Neural cell (in vitro differentiated cells): ENCODE results near the gene RAPGEF3. TPM values are rescaled to one million over a fixed set of nuclear protein-coding genes. Genes with fewer than 3 reads are reported as not detected.

Source experiments
- H2AFZ ChIP-seq: fragments of 200-600, 300-800 bp; sonication (generic), shearing (Covaris generic); 2 replicates; pipeline ENCODE4 v1.6.0; 2014; ENCODE audit warnings: low read depth, mild to moderate bottlenecking, antibody characterized with exemption, low read length, moderate library complexity
- H3F3A ChIP-seq: fragments of 200-600 bp; shearing (Covaris generic); 2 replicates; pipeline ENCODE4 v1.6.1; 2016; ENCODE audit warnings: mild to moderate bottlenecking, moderate library complexity, mixed read lengths, antibody characterized with exemption, low read length; ENCODE audit not compliant: insufficient read depth, poor library complexity, severe bottlenecking
- H3K27ac ChIP-seq: fragments of 200-600, 300-800 bp; sonication (generic), shearing (Covaris generic); 2 replicates; pipeline ENCODE4 v1.5.1; 2014; ENCODE audit warnings: mild to moderate bottlenecking, low read length, moderate library complexity
- H3K27me3 ChIP-seq: fragments of 300-800, 200-600 bp; sonication (generic), shearing (Covaris generic); 2 replicates; pipeline ENCODE4 v1.6.0; 2014; ENCODE audit warnings: mild to moderate bottlenecking, low read depth, low read length, moderate library complexity; ENCODE audit not compliant: insufficient read depth
- H3K36me3 ChIP-seq: fragments of 300-800, 200-600 bp; sonication (generic), shearing (Covaris generic); 2 replicates; pipeline ENCODE4 v1.5.1; 2014; ENCODE audit warnings: mild to moderate bottlenecking, antibody characterized with exemption, low read length, moderate library complexity; ENCODE audit not compliant: insufficient read depth
- H3K4me2 ChIP-seq: fragments of 300-800, 200-600 bp; sonication (generic), shearing (Covaris generic); 2 replicates; pipeline ENCODE4 v1.6.0; 2014; ENCODE audit warnings: mild to moderate bottlenecking, low read length
- H3K4me3 ChIP-seq: fragments of 300-800, 200-600 bp; sonication (generic), shearing (Covaris generic); 2 replicates; pipeline ENCODE4 v1.5.1; 2014; ENCODE audit warnings: mild to moderate bottlenecking, low read length, moderate library complexity
- H3K79me2 ChIP-seq: fragments of 200-600 bp; shearing (Covaris generic); replicated peaks from 2 replicates; pipeline ENCODE4 v1.6.0; 2014; ENCODE audit warnings: mild to moderate bottlenecking, low read length, moderate library complexity; ENCODE audit not compliant: insufficient read depth
- H3K9ac ChIP-seq: fragments of 300-800, 200-600 bp; sonication (generic), shearing (Covaris generic); 2 replicates; pipeline ENCODE4 v1.6.1; 2016; ENCODE audit warnings: mild to moderate bottlenecking, low read length, mixed read lengths
- H3K9me2 ChIP-seq: fragments of 200-600 bp; shearing (Covaris generic); 2 replicates; pipeline ENCODE4 v1.6.1; 2016; ENCODE audit warnings: mild to moderate bottlenecking, low read length, mixed read lengths; ENCODE audit not compliant: insufficient read depth
- H3K9me3 ChIP-seq: fragments of 200-600, 300-800 bp; sonication (generic), shearing (Covaris generic); 2 replicates; pipeline ENCODE4 v1.6.1; 2016; ENCODE audit warnings: mild to moderate bottlenecking, mixed run types, low read length, moderate library complexity, mixed read lengths
- H4K20me1 ChIP-seq: fragments of 200-600 bp; shearing (Covaris generic); 2 replicates; pipeline ENCODE4 v1.6.1; 2016; ENCODE audit warnings: mild to moderate bottlenecking, mixed run types; ENCODE audit not compliant: insufficient read depth
- EP300 ChIP-seq: fragments of 450-650 bp; conservative IDR thresholded peaks from 2 replicates; pipeline ENCODE4 v1.6.1; 2014; ENCODE audit warnings: antibody characterized with exemption, mild to moderate bottlenecking, moderate library complexity; ENCODE audit not compliant: poor library complexity, severe bottlenecking
- EZH2 ChIP-seq: fragments of 200-600, 300-800 bp; shearing (Covaris generic), sonication (generic); IDR thresholded peaks from 2 replicates; pipeline ENCODE4 v1.6.1; 2014; ENCODE audit warnings: antibody characterized with exemption, low read length, borderline replicate concordance, mild to moderate bottlenecking; ENCODE audit not compliant: insufficient read depth, poor library complexity, severe bottlenecking
- MXI1 ChIP-seq: fragments of 450-650 bp; conservative IDR thresholded peaks from 2 replicates; pipeline ENCODE4 v1.6.1; 2014; ENCODE audit warnings: antibody characterized with exemption, mild to moderate bottlenecking; ENCODE audit not compliant: poor library complexity, severe bottlenecking
- POLR2AphosphoS5 ChIP-seq: IDR thresholded peaks from 2 replicates; pipeline ENCODE4 v1.6.1; 2012
- RAD21 ChIP-seq: fragments of 450-650 bp; conservative IDR thresholded peaks from 2 replicates; pipeline ENCODE4 v1.6.1; 2014; ENCODE audit warnings: antibody characterized with exemption, mild to moderate bottlenecking, moderate library complexity
- SMC3 ChIP-seq: fragments of 450-650 bp; conservative IDR thresholded peaks from 2 replicates; pipeline ENCODE4 v1.6.1; 2014; ENCODE audit warnings: antibody characterized with exemption, mild to moderate bottlenecking, moderate library complexity; ENCODE audit not compliant: poor library complexity
- TAF1 ChIP-seq: IDR thresholded peaks from 2 replicates; pipeline ENCODE4 v1.6.1; 2012; ENCODE audit warnings: low read depth
- polyA plus RNA-seq: library from polyadenylated mRNA; depleted of rRNA; stranded (reverse); fragments of >200 nt; gene quantifications from 2 replicates; pipeline ENCODE4 v1.2.3, GENCODE V29; 2014
- TF ChIP-seq, protein P1 (sequence below): IDR thresholded peaks from 2 replicates; pipeline ENCODE4 v1.6.1; 2012; ENCODE audit warnings: borderline replicate concordance
- TF ChIP-seq, protein P2 (sequence below): fragments of 450-650 bp; IDR thresholded peaks from 2 replicates; pipeline ENCODE4 v1.5.1; 2014; ENCODE audit warnings: antibody characterized with exemption, mild to moderate bottlenecking, moderate library complexity; ENCODE audit not compliant: poor library complexity, severe bottlenecking

RAPGEF3 gene
- polyA plus RNA-seq, 1 donor from 2014 or later, result 1.5 TPM

- H2AFZ ChIP-seq, result no peak overlapping the region
- no peaks in the 10 kb centered on the region for H3K27me3 ChIP-seq
- no peak overlapping the region for H3K9ac ChIP-seq
- H4K20me1 ChIP-seq, result no peaks in the 10 kb centered on the region
- no peak overlapping the region for H3K27ac ChIP-seq
- H3K36me3 ChIP-seq, result peaks cover 18% of the 10 kb centered on the region
- TF ChIP-seq POLR2AphosphoS5 (no peak), RAD21 (no peak), EP300 (no peak), SMC3 (no peak), TAF1 (no peak), EZH2 (no peak)
- TF ChIP-seq, protein P1, sequence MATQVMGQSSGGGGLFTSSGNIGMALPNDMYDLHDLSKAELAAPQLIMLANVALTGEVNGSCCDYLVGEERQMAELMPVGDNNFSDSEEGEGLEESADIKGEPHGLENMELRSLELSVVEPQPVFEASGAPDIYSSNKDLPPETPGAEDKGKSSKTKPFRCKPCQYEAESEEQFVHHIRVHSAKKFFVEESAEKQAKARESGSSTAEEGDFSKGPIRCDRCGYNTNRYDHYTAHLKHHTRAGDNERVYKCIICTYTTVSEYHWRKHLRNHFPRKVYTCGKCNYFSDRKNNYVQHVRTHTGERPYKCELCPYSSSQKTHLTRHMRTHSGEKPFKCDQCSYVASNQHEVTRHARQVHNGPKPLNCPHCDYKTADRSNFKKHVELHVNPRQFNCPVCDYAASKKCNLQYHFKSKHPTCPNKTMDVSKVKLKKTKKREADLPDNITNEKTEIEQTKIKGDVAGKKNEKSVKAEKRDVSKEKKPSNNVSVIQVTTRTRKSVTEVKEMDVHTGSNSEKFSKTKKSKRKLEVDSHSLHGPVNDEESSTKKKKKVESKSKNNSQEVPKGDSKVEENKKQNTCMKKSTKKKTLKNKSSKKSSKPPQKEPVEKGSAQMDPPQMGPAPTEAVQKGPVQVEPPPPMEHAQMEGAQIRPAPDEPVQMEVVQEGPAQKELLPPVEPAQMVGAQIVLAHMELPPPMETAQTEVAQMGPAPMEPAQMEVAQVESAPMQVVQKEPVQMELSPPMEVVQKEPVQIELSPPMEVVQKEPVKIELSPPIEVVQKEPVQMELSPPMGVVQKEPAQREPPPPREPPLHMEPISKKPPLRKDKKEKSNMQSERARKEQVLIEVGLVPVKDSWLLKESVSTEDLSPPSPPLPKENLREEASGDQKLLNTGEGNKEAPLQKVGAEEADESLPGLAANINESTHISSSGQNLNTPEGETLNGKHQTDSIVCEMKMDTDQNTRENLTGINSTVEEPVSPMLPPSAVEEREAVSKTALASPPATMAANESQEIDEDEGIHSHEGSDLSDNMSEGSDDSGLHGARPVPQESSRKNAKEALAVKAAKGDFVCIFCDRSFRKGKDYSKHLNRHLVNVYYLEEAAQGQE, result no peak
- TF ChIP-seq, protein P2, sequence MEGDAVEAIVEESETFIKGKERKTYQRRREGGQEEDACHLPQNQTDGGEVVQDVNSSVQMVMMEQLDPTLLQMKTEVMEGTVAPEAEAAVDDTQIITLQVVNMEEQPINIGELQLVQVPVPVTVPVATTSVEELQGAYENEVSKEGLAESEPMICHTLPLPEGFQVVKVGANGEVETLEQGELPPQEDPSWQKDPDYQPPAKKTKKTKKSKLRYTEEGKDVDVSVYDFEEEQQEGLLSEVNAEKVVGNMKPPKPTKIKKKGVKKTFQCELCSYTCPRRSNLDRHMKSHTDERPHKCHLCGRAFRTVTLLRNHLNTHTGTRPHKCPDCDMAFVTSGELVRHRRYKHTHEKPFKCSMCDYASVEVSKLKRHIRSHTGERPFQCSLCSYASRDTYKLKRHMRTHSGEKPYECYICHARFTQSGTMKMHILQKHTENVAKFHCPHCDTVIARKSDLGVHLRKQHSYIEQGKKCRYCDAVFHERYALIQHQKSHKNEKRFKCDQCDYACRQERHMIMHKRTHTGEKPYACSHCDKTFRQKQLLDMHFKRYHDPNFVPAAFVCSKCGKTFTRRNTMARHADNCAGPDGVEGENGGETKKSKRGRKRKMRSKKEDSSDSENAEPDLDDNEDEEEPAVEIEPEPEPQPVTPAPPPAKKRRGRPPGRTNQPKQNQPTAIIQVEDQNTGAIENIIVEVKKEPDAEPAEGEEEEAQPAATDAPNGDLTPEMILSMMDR, result no peak
- no peaks in the 10 kb centered on the region for H3K79me2 ChIP-seq
- no peaks in the 10 kb centered on the region for H3K9me2 ChIP-seq
- no peaks in the 10 kb centered on the region for H3K9me3 ChIP-seq
- H3K4me2 ChIP-seq, result no peak overlapping the region
- no peaks in the 10 kb centered on the region for H3F3A ChIP-seq
- no peak overlapping the region for H3K4me3 ChIP-seq
These were observed 27.4 kb upstream of the RAPGEF3 start for GRCh38 chr12:47785887-47786661.

- Histone ChIP-seq H3K27ac (no peak overlapping the region), H3K36me3 (peaks cover 18% of the 10 kb centered on the region), H2AFZ (no peak overlapping the region), H3K27me3 (no peaks in the 10 kb centered on the region), H3K4me3 (no peak overlapping the region), H3K79me2 (no peaks in the 10 kb centered on the region), H4K20me1 (no peaks in the 10 kb centered on the region), H3K9me2 (no peaks in the 10 kb centered on the region), H3K9ac (no peak overlapping the region), H3K4me2 (no peak overlapping the region), H3F3A (no peaks in the 10 kb centered on the region), H3K9me3 (no peaks in the 10 kb centered on the region)
- no peak for TF ChIP-seq MXI1
- TF ChIP-seq, protein P2, result no peak
- no peak for TF ChIP-seq EP300
These were observed 26.6 kb upstream of the RAPGEF3 start for GRCh38 chr12:47785036-47785886.
